K562 (cell line): ENCODE measurements around the gene PACS1. TPM values are rescaled to one million over a fixed set of nuclear protein-coding genes. Genes with fewer than 3 reads are reported as not detected.
A peak's percentile ranks its signal among the peaks of the same experiment; 100 is the strongest.

Source experiments
- ERF ChIP-seq: fragments of 450-650 bp; formaldehyde crosslinking; IDR thresholded peaks from 2 replicates; pipeline ENCODE4 v1.4.0; 2020; ENCODE audit warnings: mild to moderate bottlenecking, mixed read lengths
- HMBOX1 ChIP-seq: sonication (generic); IDR thresholded peaks from 2 replicates; pipeline ENCODE4 v1.6.1; 2016
- MYC ChIP-seq, 2 experiments: fragments of 250-450 bp in 1 of 2; sonication (Bioruptor Pico) in 1 of 2; IDR thresholded peaks; 2 replicates each; pipeline versions ENCODE4 v1.5.1 to v1.6.1; 2012 to 2021; ENCODE audit warnings: low read depth in 2 of 2, borderline replicate concordance in 1 of 2, improper control_type of control experiment in 1 of 2, low read length in 1 of 2, mild to moderate bottlenecking in 1 of 2, moderate library complexity in 1 of 2
- PHF21A ChIP-seq: fragments of 450-650 bp; IDR thresholded peaks from 2 replicates; pipeline ENCODE4 v1.6.1; 2017; ENCODE audit warnings: low read depth, borderline replicate concordance
- SRSF7 ChIP-seq: fragments of 200-400 bp; formaldehyde crosslinking; optimal IDR thresholded peaks from 2 replicates; pipeline ENCODE3; 2017; ENCODE audit warnings: mild to moderate bottlenecking, low read depth, low read length
- TEAD1 ChIP-seq, 2 experiments: fragments of 450-650 bp in 1 of 2; sonication (generic) in 1 of 2; formaldehyde crosslinking; IDR thresholded peaks; 2 replicates each; pipeline versions ENCODE4 v1.4.0 to v1.8.0; 2020 to 2022; ENCODE audit warnings: mild to moderate bottlenecking in 2 of 2, missing genetic modification reagents in 1 of 2
- TFAP4 ChIP-seq: sonication (generic); formaldehyde crosslinking; IDR thresholded peaks from 2 replicates; pipeline ENCODE4 v1.8.0; 2022; ENCODE audit warnings: missing genetic modification reagents, mild to moderate bottlenecking, moderate library complexity, borderline replicate concordance
- polyA plus RNA-seq, 8 experiments: library from polyadenylated mRNA; depleted of rRNA in 4 of 8; stranded (reverse) in 5 of 8; unstranded in 3 of 8; fragments of >200 nt; fragmentation: Nextera tagmentation in 2 of 8; fragmentation: Illumina TruSeq in 1 of 8; extraction: Ambion mirVana in 2 of 8; extraction: Trizol in 1 of 8; gene quantifications; 2 replicates each; pipeline versions ENCODE4 v1.2.1 to v1.2.3, GENCODE V29; 2011 to 2014; ENCODE audit warnings: inconsistent platforms in 1 of 8, missing spikeins in 1 of 8
- total RNA-seq, 7 experiments: library from RNA; depleted of rRNA in 6 of 7; stranded (reverse); fragments of >200 nt in 6 of 7; fragmentation: Illumina TruSeq in 2 of 7; extraction: Trizol in 2 of 7; gene quantifications; 2 replicates each; pipeline versions ENCODE4 v1.2.1 to v1.2.3, GENCODE V29; 2011 to 2021; ENCODE audit warnings: low replicate concordance in 1 of 7
- TF ChIP-seq, protein P1 (sequence below): fragments of 250-450 bp; sonication (Bioruptor Pico); IDR thresholded peaks from 2 replicates; pipeline ENCODE4 v1.4.0; 2020
- TF ChIP-seq, protein P2 (sequence below), 2 experiments: IDR thresholded peaks; 2 replicates each; pipeline ENCODE4 v1.6.1; 2011; ENCODE audit warnings: borderline replicate concordance in 1 of 2, control low read depth in 1 of 2, low read depth in 1 of 2, low read length in 1 of 2, mild to moderate bottlenecking in 1 of 2, mixed read lengths in 1 of 2, moderate library complexity in 1 of 2; ENCODE audit not compliant: insufficient read depth in 1 of 2, insufficient read length in 1 of 2, poor library complexity in 1 of 2, severe bottlenecking in 1 of 2; ENCODE audit errors: extremely low read depth in 1 of 2
- TF ChIP-seq, protein P3 (sequence below): sonication (generic); formaldehyde crosslinking; IDR thresholded peaks from 2 replicates; pipeline ENCODE4 v1.8.0; 2022; ENCODE audit warnings: mild to moderate bottlenecking, missing genetic modification reagents
- TF ChIP-seq, protein P4 (sequence below): fragments of 200-800 bp; sonication (Bioruptor generic); IDR thresholded peaks from 2 replicates; pipeline ENCODE4 v1.6.1; 2017; ENCODE audit warnings: missing genetic modification characterization, missing compliant biosample characterization

PACS1 gene
- total and polyA plus RNA-seq, 9 of the 15 experiments (the other 6 are each of a cell fraction or from before 2014, with no cell fraction given) = 0.34 to 28.1 (median 8.5) TPM

GRCh38 chr11:66022401-66023185 is 47.5 kb upstream of the PACS1 start (continued):
- TF ChIP-seq TFAP4 (CRISPR knock-in tag) (peak; percentile 84; the same call in 1 of the 2 replicates), MYC (IDR thresholded peaks at IDR 0.05; ENCODE audit: low read depth, low read length) (0 out of 2 replicates have a peak, but pooled peaks have one; percentile 46), MYC (CRISPR knock-in tag; IDR thresholded peaks at IDR 0.05; ENCODE audit: borderline replicate concordance, low read depth) (no peak), PHF21A (peak; percentile 29; the same call in 1 of the 2 replicates), TEAD1 (CRISPR knock-in tag; IDR thresholded peaks at IDR 0.05) (no peak), HMBOX1 (no peak), SRSF7 (no peak), ERF (CRISPR knock-in tag) (no peak)
- TF ChIP-seq, protein P1, sequence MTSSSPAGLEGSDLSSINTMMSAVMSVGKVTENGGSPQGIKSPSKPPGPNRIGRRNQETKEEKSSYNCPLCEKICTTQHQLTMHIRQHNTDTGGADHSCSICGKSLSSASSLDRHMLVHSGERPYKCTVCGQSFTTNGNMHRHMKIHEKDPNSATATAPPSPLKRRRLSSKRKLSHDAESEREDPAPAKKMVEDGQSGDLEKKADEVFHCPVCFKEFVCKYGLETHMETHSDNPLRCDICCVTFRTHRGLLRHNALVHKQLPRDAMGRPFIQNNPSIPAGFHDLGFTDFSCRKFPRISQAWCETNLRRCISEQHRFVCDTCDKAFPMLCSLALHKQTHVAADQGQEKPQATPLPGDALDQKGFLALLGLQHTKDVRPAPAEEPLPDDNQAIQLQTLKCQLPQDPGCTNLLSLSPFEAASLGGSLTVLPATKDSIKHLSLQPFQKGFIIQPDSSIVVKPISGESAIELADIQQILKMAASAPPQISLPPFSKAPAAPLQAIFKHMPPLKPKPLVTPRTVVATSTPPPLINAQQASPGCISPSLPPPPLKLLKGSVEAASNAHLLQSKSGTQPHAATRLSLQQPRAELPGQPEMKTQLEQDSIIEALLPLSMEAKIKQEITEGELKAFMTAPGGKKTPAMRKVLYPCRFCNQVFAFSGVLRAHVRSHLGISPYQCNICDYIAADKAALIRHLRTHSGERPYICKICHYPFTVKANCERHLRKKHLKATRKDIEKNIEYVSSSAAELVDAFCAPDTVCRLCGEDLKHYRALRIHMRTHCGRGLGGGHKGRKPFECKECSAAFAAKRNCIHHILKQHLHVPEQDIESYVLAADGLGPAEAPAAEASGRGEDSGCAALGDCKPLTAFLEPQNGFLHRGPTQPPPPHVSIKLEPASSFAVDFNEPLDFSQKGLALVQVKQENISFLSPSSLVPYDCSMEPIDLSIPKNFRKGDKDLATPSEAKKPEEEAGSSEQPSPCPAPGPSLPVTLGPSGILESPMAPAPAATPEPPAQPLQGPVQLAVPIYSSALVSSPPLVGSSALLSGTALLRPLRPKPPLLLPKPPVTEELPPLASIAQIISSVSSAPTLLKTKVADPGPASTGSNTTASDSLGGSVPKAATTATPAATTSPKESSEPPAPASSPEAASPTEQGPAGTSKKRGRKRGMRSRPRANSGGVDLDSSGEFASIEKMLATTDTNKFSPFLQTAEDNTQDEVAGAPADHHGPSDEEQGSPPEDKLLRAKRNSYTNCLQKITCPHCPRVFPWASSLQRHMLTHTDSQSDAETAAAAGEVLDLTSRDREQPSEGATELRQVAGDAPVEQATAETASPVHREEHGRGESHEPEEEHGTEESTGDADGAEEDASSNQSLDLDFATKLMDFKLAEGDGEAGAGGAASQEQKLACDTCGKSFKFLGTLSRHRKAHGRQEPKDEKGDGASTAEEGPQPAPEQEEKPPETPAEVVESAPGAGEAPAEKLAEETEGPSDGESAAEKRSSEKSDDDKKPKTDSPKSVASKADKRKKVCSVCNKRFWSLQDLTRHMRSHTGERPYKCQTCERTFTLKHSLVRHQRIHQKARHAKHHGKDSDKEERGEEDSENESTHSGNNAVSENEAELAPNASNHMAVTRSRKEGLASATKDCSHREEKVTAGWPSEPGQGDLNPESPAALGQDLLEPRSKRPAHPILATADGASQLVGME (CRISPR knock-in tag) = no peak
- TF ChIP-seq, protein P2, sequence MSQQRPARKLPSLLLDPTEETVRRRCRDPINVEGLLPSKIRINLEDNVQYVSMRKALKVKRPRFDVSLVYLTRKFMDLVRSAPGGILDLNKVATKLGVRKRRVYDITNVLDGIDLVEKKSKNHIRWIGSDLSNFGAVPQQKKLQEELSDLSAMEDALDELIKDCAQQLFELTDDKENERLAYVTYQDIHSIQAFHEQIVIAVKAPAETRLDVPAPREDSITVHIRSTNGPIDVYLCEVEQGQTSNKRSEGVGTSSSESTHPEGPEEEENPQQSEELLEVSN (IDR thresholded peaks at IDR 0.05; ENCODE audit: borderline replicate concordance in 1 of 2, extremely low read depth in 1 of 2, insufficient read depth in 1 of 2, insufficient read length in 1 of 2, low read depth in 1 of 2, low read length in 1 of 2, poor library complexity in 1 of 2, severe bottlenecking in 1 of 2) = peak; percentile 52 to 84
- TF ChIP-seq, protein P3, sequence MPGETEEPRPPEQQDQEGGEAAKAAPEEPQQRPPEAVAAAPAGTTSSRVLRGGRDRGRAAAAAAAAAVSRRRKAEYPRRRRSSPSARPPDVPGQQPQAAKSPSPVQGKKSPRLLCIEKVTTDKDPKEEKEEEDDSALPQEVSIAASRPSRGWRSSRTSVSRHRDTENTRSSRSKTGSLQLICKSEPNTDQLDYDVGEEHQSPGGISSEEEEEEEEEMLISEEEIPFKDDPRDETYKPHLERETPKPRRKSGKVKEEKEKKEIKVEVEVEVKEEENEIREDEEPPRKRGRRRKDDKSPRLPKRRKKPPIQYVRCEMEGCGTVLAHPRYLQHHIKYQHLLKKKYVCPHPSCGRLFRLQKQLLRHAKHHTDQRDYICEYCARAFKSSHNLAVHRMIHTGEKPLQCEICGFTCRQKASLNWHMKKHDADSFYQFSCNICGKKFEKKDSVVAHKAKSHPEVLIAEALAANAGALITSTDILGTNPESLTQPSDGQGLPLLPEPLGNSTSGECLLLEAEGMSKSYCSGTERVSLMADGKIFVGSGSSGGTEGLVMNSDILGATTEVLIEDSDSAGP (CRISPR knock-in tag) = no peak
- TF ChIP-seq, protein P4, sequence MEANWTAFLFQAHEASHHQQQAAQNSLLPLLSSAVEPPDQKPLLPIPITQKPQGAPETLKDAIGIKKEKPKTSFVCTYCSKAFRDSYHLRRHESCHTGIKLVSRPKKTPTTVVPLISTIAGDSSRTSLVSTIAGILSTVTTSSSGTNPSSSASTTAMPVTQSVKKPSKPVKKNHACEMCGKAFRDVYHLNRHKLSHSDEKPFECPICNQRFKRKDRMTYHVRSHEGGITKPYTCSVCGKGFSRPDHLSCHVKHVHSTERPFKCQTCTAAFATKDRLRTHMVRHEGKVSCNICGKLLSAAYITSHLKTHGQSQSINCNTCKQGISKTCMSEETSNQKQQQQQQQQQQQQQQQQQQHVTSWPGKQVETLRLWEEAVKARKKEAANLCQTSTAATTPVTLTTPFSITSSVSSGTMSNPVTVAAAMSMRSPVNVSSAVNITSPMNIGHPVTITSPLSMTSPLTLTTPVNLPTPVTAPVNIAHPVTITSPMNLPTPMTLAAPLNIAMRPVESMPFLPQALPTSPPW (CRISPR knock-in tag) = peak; percentile 60; the same call in 1 of the 2 replicates
